IPS-18c (cell line): ENCODE data around the gene SELPLG.
"Not testable (repeated sequence)": the region's sequence is repeated elsewhere in the genome, so short reads cannot be mapped to it uniquely, and the experiment has no call there.

Experiments
- H3K4me3 ChIP-seq: 2 replicates; pipeline ENCODE4 v1.7.0; 2013; ENCODE audit warnings: low read depth, mild to moderate bottlenecking, low read length, moderate library complexity; ENCODE audit not compliant: insufficient read depth
- H3K9me3 ChIP-seq: one replicate; pipeline ENCODE4 v1.6.1; 2013; ENCODE audit warnings: mild to moderate bottlenecking, low read length, moderate library complexity; ENCODE audit not compliant: control insufficient read depth, insufficient read depth

Gene SELPLG

GRCh38 chr12:108630481-108631207 is 3.0 kb downstream of the SELPLG start:
- Histone ChIP-seq H3K9me3 (no peaks in the 10 kb centered on the region), H3K4me3 (no peak overlapping the region)

- no peak overlapping the region for H3K4me3 ChIP-seq
Measured at GRCh38 chr12:108629824-108630476, 3.7 kb downstream of the SELPLG start.

GRCh38 chr12:108629151-108629550 is 4.5 kb downstream of the SELPLG start:
- Histone ChIP-seq H3K4me3 (no peak overlapping the region), H3K9me3 (no peaks in the 10 kb centered on the region)

More at GRCh38 chr12:108629824-108630476, 3.7 kb downstream of the SELPLG start:
- no peaks in the 10 kb centered on the region for H3K9me3 ChIP-seq

- no peak overlapping the region for H3K4me3 ChIP-seq
- no peaks in the 10 kb centered on the region for H3K9me3 ChIP-seq
Measured at GRCh38 chr12:108627134-108627920, 6.4 kb downstream of the SELPLG start.

- Histone ChIP-seq H3K4me3 (peak overlapping the region; percentile 24; the same call in 1 of the 2 replicates), H3K9me3 (no peaks in the 10 kb centered on the region)
Measured at GRCh38 chr12:108625228-108625627, 8.5 kb downstream of the SELPLG start.

GRCh38 chr12:108623577-108623976 is 10.1 kb downstream of the SELPLG start:
- Histone ChIP-seq H3K9me3 (no peaks in the 10 kb centered on the region), H3K4me3 (no peak overlapping the region; the same call in 1 of the 2 replicates)

GRCh38 chr12:108622921-108623514 is 10.7 kb downstream of the SELPLG start:
- no peak overlapping the region; the same call in 1 of the 2 replicates for H3K4me3 ChIP-seq
- no peaks in the 10 kb centered on the region for H3K9me3 ChIP-seq

GRCh38 chr12:108622421-108622820 is 11.3 kb downstream of the SELPLG start:
- H3K9me3 ChIP-seq = no peaks in the 10 kb centered on the region
- H3K4me3 ChIP-seq = no peak overlapping the region; the same call in 1 of the 2 replicates

GRCh38 chr12:108621161-108621560 is 12.5 kb downstream of the SELPLG start:
- no peaks in the 10 kb centered on the region for H3K9me3 ChIP-seq
- H3K4me3 ChIP-seq = no peak overlapping the region

GRCh38 chr12:108620236-108620879 is 13.3 kb downstream of the SELPLG start:
- H3K9me3 ChIP-seq = no peaks in the 10 kb centered on the region
- no peak overlapping the region for H3K4me3 ChIP-seq

- Histone ChIP-seq H3K9me3 (no peaks in the 10 kb centered on the region), H3K4me3 (no peak overlapping the region)
Measured at GRCh38 chr12:108619369-108620160, 14.1 kb downstream of the SELPLG start.

- not testable (repeated sequence) for H3K4me3 ChIP-seq, H3K9me3 ChIP-seq
Measured at GRCh38 chr12:108618953-108619274, 14.8 kb downstream of the SELPLG start.

- Histone ChIP-seq H3K9me3 (no peaks in the 10 kb centered on the region), H3K4me3 (no peak overlapping the region)
Measured at GRCh38 chr12:108618079-108618952, 15.4 kb downstream of the SELPLG start.

- no peaks in the 10 kb centered on the region for H3K9me3 ChIP-seq
- no peak overlapping the region for H3K4me3 ChIP-seq
Measured at GRCh38 chr12:108616941-108617858, 16.5 kb downstream of the SELPLG start.

GRCh38 chr12:108616359-108616758 is 17.3 kb downstream of the SELPLG start:
- H3K4me3 ChIP-seq = no peak overlapping the region
- H3K9me3 ChIP-seq = no peaks in the 10 kb centered on the region
